HG03095 (cell line): ENCODE measurements around the gene NYNRIN.

Experiments used
- ATAC-seq: cut with Tn5 transposase; IDR thresholded peaks from one replicate; pipeline ENCODE4 v1.9.1; 2021; ENCODE audit warnings: moderate library complexity; ENCODE audit not compliant: unreplicated experiment

Gene NYNRIN

GRCh38 chr14:24414077-24414476 lies 15.3 kb downstream of the NYNRIN start:
- no peak for ATAC-seq

- ATAC-seq: no peak
These were observed 16.1 kb downstream of the NYNRIN start for GRCh38 chr14:24414732-24415420.

DNA sequence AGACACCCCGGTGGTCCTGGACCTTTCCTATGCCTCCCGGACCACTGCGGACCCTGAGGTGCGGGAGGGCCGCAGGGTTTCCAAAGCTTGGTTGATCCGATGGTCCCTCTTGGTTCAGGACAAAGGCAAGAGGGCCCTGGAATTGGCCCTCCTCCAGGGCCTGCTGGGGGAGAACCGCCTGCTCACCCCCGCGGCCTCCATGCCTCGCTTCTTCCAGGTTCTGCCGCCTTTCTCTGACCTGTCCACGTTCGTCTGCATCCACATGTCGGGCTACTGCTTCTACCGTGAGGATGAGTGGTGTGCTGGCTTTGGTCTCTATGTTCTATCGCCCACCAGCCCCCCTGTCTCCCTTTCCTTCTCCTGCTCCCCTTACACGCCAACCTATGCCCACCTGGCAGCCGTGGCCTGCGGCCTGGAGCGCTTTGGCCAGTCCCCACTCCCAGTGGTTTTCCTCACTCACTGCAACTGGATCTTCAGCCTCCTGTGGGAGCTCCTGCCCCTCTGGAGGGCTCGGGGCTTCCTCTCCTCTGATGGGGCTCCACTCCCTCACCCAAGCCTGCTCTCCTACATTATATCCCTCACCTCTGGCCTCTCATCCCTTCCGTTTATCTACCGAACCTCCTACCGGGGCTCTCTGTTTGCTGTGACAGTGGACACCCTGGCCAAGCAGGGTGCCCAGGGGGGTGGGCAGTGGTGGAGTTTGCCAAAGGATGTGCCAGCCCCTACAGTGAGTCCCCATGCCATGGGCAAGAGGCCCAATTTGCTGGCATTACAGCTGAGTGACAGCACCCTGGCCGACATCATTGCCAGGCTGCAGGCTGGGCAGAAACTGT lies 16.8 kb downstream of the NYNRIN start:
- ATAC-seq: no peak

- ATAC-seq: no peak
These were observed 17.6 kb downstream of the NYNRIN start for GRCh38 chr14:24416254-24416931.

GRCh38 chr14:24416932-24417619 lies 18.3 kb downstream of the NYNRIN start:
- ATAC-seq: no peak

DNA sequence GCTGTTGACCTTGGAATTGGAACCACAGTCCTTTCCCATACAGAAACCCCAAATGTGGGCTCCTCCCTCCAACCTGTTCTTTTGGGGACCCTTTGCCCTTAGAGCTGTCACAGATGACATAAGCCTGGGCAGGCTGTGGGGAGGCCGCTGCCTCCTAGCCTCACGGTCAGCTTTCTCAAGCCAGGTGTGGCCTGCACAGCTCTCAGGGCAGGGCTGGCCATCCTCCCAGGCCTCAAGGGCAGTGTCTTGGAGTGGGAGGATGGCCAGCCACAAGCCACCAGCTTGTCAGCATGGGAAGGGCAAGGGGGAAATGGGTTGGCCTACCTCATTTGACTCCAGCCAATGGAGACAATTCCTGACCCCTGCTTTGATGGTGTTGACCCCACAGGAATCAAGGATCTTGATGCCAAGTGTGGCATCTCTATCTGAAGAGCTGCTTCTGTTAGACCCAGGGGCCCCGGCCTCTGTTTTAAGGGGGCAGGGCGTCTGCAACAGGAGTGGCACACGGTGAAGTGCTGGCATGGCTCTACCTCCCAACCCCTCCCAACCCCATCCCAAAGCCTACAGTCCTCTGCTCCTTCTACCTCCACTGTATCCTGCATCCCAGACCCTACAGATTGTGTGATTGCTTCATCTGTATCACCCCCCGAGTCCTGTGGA lies 19.2 kb downstream of the NYNRIN start:
- no peak for ATAC-seq

- ATAC-seq: no peak
These were observed 19.7 kb downstream of the NYNRIN start for GRCh38 chr14:24418492-24418873.

- ATAC-seq: no peak
These were observed 23.5 kb downstream of the NYNRIN start for GRCh38 chr14:24422261-24422660.

DNA sequence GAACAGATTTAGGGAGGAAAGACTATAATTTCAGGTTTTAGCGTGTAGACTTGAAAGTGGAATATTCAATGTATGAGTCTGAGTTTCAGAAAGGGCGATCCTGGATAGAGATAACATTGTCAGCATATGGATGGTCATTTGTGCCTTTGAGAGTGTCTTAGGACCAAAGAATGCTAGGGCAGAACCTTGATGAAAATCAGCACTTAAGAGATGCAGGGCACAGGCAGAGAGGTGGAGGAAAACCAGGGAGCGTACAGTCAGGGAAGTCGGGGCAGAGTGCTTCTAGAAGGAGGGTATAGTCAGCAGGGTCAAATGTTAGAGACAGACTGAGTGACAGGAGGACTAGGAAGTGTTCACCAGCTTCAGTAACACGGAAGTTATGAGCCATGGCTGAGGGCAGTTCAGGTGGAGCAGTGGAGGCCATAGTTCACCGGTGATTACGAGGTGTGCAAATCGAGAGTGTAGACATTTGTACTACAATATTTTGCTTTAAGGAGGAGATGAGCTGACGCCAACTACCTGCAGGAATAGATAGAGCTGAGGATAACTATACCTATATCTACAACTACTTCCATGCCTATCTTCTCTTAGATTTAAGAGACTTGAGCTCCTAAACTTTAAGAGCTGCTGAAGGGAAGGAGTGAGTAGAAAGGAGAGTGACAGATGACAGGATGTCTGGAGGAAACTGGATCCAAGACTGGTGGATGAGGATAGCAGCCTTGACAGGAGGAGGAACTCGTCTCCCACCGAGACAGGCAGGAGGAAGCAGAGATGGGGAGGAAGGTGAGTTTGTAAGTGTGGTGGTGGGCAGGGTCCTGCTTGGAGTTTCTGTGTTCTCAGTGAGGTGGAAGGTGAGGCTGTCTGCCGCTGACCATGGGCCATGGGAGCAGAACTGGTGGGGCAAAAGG lies 24.1 kb downstream of the NYNRIN start:
- no peak for ATAC-seq

DNA sequence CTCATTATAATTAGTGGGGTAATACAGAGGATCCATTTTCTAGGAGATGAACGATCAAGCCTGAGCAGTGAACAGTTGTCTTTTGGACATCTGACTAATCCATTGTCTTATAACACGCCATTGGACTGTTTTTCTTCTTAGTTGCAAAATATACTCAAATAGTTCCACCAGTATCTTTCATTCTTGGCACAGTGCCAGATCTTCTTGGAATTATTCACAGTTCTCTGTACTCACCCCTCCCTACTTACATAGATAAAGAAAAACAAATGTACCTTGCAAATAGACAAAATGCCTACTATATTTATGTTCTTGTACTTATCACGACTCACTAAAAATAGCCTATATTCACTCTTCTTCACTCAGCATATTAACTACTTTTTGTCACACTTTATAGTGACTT lies 26.9 kb downstream of the NYNRIN start:
- no peak for ATAC-seq

DNA sequence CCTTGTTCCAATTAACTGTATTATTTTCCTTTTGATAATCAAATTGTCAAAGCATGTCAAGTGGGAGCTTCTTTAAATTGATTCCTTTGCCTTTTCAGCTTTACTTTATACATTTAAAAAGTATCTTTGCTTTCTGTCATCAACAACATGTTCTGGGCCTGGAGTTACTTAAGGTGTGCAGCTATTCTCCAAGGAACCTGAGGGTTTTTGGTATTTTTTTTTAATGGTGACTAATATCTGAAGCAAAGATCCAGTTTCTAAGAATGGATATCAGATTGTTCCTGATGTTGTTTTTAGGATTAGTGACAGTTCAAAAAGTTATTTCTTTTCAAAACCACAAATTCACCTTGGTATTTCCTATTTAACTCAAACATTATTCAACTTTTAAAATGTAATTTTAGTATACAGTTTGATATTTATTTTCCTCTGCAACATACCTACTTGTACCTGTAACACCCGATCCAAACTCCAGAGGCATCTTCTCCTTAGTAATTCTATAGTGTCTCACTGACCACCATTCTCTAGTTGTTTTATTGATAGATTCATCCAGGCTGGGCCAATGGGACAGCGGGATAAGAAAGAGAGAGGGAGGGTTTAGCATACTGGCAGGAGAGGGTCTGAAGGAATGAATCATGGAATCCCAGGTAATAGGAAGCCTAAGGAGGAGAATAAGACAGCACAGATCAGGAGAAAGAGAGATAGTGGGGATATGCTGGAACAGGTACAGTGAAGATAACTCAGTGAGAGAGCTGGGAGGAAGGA lies 27.5 kb downstream of the NYNRIN start:
- ATAC-seq: no peak

DNA sequence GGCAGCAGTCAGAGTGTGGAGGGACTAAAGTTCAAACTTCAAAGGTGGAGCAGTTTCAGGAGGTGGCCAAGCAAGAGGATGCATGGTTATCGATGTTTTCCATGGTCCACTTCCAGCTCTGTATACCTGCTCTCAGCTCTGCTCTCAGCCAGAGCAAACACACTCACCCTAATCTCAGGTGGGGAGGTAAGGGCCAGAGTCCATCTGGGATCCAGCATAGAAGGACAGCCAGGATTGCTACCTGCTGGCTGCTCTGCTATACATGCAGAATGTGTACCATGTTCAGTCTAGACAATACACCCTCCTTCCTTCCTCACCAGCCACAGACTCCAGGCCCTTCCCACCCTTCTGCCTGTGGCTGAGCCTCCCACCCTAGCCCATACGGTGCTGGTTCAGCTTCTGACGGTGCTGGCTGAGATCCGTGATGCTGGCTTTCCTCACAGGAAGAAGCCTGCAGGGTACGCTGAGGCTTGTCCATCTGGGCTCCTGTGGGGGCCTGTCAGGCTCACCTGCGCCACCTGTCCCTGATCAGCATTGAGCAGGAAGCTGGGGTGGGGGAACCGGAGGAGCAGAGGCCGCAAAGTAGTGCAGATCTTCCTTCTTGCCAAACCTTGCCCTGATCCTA lies 28.2 kb downstream of the NYNRIN start:
- no peak for ATAC-seq

GRCh38 chr14:24427537-24428508 lies 29.0 kb downstream of the NYNRIN start:
- no peak for ATAC-seq

DNA sequence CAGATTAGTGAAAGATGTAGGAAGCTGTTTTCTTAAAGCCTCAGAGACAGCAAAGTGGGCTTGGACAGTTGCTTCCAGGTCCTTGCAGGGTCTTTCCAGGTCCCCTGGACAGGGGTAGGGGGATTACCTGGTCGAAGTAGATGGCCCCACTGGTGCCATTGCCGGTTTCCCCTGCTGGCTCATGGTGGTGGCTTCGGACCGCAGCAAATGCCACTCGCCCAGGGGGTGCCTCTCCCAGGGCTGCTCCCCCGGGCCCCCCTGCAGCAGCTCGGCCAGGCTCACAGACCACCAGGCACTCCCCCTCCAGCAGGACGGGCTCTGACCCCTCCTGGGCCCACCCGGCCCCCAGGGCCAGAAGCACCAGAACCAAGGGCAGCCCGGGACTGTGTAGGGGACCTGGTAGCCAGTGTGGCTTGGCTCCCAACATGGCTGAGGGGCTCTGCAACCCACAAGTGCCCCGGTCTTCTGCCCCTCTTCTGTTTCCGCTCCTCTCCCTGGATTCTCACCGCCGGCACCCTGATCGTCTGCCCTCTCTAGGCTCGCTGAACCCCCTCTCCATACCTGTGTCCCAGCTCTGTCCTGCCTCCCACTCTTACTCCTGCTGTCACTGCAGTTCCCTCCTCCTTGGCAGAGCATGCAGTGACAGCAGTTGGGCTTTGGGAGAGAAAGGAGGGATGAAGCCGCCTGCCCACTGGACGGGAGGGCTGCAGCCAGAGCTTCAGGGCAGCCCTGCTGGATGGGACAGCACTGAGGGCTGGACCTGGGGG lies 30.0 kb downstream of the NYNRIN start:
- ATAC-seq: no peak

DNA sequence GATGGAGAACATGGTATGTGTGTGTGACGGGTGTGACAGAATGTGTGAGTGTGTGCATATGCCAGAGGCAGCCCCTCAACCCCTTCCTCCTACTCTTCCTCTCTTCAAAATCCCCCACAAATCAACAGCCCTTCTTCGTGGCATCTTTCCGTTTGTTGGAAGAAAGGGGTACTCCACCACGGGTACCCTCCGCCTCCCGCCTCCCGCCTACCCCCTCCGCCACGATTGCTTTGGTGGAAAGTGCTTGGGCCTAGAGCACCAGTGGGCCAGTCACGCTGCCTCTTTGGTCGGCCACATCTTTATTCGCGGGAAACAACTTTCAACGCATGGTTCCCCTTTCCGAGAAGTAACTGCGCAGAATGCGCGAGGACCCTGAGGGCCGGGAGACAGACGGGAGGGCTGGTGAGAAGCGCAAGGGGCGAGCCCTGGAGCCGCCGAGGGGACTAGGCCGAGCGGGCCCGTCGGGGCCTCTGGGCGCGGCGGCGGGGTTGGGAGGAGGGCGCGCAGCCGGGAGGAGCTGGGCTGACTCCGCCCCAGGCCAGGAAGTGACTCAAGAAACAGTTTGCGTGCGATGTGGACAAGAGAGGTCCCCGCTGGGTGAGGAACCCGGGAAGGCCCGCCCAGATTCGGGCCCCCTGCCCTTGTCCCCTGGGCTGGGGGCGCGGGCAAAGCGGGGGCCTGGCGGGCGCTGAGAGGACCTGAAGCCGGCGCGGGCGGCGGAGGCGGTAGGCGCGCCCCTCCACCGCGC lies 30.8 kb downstream of the NYNRIN start, which contains the start of the genes CBLN3 and KHNYN:
Gene CBLN3 (minus strand): TSS at position 274 of the 748 bp plus-strand sequence. CDS start 614 bp downstream, outside the sequence.
Gene KHNYN (plus strand): TSS at position 560 of the 748 bp plus-strand sequence. CDS start 777 bp downstream, outside the sequence.
- peak; percentile 87 for ATAC-seq
